Peyer's patch (tissue), 4 donors: ENCODE data around the gene PIAS4. TPM values are rescaled to one million over a fixed set of nuclear protein-coding genes. Genes with fewer than 3 reads are reported as not detected.
"Not testable (repeated sequence)": the region's sequence is repeated elsewhere in the genome, so short reads cannot be mapped to it uniquely, and the experiment has no call there.

ENCODE experiments used
- DNase-seq, 3 donors: peaks; one replicate each; pipeline ENCODE4 v3.0.0-alpha.2; 2017 to 2019
- H3K27ac ChIP-seq, 4 donors: fragments of 200-600 bp; sonication (generic); one replicate each; pipeline ENCODE4 v1.5.1; 2016 to 2019
- H3K27me3 ChIP-seq, 2 donors: fragments of 200-600 bp; sonication (generic); one replicate each; pipeline ENCODE4 v1.5.1; 2019
- H3K36me3 ChIP-seq, 3 donors: fragments of 200-600 bp; sonication (generic); one replicate each; pipeline ENCODE4 v1.5.1; 2016 to 2019
- H3K4me1 ChIP-seq, 4 donors: fragments of 200-600 bp; sonication (generic); one replicate each; pipeline ENCODE4 v1.5.1; 2016 to 2019
- H3K4me3 ChIP-seq, 4 donors: fragments of 200-600 bp; sonication (generic); 1 replicate in 3 of 4; 2 replicates in 1 of 4; pipeline ENCODE4 v1.5.1; 2016 to 2019; ENCODE audit warnings: mild to moderate bottlenecking in 1 of 4
- H3K9me3 ChIP-seq, 4 donors: fragments of 200-600 bp; sonication (generic); one replicate each; pipeline ENCODE4 v1.5.1; 2016 to 2019; ENCODE audit warnings: mild to moderate bottlenecking in 1 of 4
- CTCF ChIP-seq, 6 experiments: fragments of 450-650 bp in 4 of 6; fragments of 200-600 bp in 2 of 6; sonication (generic) in 1 of 6; IDR thresholded peaks; one replicate each; pipeline ENCODE4 v1.5.1; 2017 to 2019; ENCODE audit warnings: antibody characterized with exemption in 6 of 6, mild to moderate bottlenecking in 3 of 6, moderate library complexity in 1 of 6
- POLR2A ChIP-seq, 2 donors: fragments of 450-650 bp; IDR thresholded peaks; one replicate each; pipeline ENCODE4 v1.5.1; 2017; ENCODE audit warnings: antibody characterized with exemption in 2 of 2, mild to moderate bottlenecking in 2 of 2, moderate library complexity in 2 of 2
- total RNA-seq, 4 donors: library from RNA; depleted of rRNA; stranded (reverse); fragments of >200 nt; gene quantifications; one replicate each; pipeline ENCODE4 v1.1.0, GENCODE V29; 2016

PIAS4 gene
- total RNA-seq, 4 donors from 2014 or later = 15.9 to 47.9 (median 24.2) TPM

DNA sequence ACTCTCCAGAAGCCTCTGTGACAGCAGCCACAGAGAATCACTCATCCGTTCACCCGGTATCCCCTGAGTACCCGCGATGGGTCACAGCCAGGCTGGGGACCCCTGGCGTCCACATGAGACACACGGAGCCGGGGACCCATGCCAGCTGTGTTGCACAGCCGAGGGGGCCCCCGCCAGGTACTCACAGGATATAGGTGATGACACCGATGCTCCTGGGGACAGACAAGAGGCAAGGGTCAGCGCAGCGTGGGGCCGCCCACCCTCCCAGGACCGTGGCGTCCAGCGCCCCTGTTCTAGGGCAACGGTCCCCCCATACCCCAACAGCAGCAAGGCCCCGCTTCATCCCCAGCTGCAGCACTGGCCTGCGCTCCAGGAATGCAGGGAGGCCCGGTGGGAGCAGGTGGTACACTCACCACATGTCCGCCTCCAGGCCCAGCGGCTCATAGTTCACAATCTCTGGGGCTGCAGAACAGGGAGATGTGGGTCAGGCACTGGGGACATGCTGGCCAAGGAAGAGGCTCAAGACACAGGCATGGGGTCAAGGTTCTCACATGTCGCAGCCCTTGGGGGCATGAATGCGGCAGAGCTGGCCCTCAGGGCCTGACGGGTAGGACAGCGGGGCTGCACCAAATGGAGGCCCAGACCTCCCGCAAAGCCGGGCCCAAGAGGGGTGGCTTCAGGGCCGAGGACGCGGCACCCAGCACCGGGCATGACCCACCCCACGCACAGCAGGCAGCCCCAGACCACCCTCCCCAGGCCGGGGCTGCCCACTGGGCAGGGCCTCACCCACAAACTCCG lies 43.9 kb upstream of the PIAS4 start:
- no peak overlapping the region for H3K27ac ChIP-seq
- no peak for DNase-seq

DNA sequence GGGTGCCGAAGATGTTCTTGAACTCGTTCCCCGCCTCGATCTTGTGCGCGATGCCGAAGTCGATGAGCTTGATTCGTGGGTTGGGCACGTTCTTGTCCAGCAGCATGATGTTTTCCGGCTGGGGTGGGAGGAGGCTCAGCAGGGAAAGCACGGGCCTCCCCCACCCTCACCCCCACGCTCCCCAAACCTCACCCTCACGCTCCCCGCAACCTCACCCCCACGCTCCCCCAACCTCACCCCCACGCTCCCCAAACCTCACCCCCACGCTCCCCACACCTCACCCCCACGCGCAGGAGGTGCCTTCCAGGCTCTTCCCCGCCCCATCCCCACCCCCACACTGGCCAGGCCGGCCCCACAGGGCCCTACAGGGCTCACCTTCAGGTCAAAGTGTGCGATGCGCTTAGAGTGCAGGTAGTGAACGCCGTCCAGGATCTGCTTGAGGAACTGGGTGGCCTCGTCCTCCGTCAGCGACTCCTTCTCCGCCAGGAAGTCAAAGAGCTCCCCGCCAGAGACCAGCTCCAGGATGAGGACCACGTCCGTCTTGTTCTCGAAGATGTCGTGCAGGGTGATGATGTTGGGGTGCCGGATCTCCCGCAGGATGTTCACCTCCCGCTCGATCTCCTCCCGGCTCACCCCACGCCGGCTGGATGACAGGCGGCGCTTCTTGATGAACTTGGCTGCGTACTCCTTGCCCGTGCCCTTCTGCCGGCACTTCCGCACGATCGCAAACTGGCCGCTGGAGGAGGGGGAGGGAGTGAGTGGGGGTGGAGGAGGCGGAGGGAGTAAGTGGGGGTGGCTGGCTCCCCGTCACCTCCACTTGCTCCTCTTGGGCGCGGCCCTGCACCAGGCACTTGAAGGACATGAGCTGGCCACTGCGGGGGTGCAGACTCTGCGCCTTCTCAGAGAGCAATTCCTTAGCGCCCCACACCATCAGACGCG lies 43.0 kb upstream of the PIAS4 start:
- H3K27ac ChIP-seq = no peak overlapping the region
- no peaks in the 10 kb centered on the region for H3K27me3 ChIP-seq
- peaks cover 0 to 43% (median 3%) of the 10 kb centered on the region in 4 donors for H3K4me1 ChIP-seq
- no peak for DNase-seq
- peaks cover 0 to 73% (median 0%) of the 10 kb centered on the region in 3 donors for H3K36me3 ChIP-seq
- no peak for TF ChIP-seq CTCF (IDR thresholded peaks at IDR 0.05)
- TF ChIP-seq POLR2A (IDR thresholded peaks at IDR 0.05) = no peak
- H3K4me3 ChIP-seq = no peak overlapping the region
- no peaks in the 10 kb centered on the region for H3K9me3 ChIP-seq

More for the DNA sequence above, 43.9 kb upstream of the PIAS4 start:
- Histone ChIP-seq H3K4me1 (peaks cover 0 to 35% (median 0%) of the 10 kb centered on the region in 4 donors), H3K4me3 (no peak overlapping the region), H3K36me3 (peaks cover 0 to 77% (median 0%) of the 10 kb centered on the region in 3 donors), H3K9me3 (no peaks in the 10 kb centered on the region), H3K27me3 (no peaks in the 10 kb centered on the region)
- no peak for TF ChIP-seq CTCF (IDR thresholded peaks at IDR 0.05)
- TF ChIP-seq POLR2A (IDR thresholded peaks at IDR 0.05) = no peak

DNA sequence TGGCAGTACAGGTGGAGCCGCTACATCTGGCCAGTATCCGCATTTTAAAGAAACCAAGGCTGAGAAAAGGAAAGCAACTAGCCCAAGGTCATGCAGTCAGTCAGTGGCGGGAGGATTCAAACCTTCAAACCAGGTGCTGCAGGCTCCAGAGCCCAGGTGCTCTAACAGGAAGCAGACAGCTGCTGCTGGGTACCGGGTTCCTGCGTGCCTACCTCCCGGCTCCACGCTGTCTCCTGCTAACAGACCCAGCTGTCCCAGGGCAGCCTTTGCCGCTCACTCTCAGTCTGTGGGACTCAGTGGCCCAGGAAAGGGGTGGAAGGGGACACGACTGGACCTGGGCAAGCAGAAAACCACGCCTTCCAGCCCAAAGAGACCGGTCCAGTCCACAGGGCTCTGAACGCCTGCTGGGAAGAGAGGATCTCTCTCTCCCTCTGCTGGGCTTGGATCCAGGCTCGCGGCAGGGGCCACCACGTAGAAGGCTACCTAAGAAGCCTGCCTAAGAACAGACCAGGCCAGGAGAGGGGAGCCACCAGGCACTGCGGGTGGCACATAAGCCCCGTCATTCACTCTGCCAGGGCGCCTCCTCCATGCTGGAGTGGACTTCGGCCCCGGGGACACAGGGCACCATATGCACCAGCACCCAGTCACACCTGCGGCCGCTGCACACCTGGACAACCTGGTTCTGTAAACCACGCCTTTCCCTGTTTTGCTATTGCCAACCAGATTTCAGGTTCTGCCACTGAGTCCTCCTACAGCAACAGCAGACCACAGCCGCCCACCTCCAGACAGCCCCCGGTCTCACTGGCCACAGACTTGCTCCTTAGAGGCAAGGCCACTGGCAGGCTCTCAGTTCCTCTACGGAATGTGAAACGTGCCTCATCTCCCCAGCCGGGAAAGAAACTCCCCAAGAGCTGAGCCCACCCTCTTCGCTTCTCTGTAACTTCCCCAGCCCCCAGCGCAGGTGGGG lies 41.2 kb upstream of the PIAS4 start:
- Histone ChIP-seq H3K36me3 (peaks cover 0 to 54% (median 0%) of the 10 kb centered on the region in 3 donors), H3K4me1 (peaks cover 0 to 50% (median 8%) of the 10 kb centered on the region in 4 donors), H3K27me3 (no peaks in the 10 kb centered on the region), H3K9me3 (no peaks in the 10 kb centered on the region), H3K4me3 (peak overlapping the region in 2 of 4 donors; percentile 37 to 39), H3K27ac (peak overlapping the region; percentile 59 to 99 (median 92))
- peak in 2 of 3 donors; percentile 93 to 94 for DNase-seq
- no peak for TF ChIP-seq CTCF (IDR thresholded peaks at IDR 0.05)
- peak; percentile 19 to 48 for TF ChIP-seq POLR2A (IDR thresholded peaks at IDR 0.05)

DNA sequence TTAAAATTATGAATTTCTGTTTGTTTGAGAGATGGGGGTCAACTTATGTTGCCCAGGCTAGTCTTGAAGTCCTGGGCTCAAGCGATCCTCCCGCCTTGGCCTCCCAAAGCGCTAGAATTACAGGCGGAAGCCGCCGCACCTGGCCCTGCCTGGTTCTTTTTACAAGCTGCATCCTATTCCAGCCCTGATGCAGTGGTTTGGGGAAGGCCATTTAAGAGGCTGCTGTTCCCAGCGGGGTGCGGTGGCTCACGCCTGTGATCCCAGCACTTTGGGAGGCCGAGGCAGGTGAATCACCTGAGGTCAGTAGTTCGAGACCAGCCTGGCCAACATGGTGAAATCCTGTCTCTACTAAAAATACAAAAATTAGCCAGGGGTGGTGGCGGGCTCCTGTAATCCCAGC lies 39.6 kb upstream of the PIAS4 start:
- H3K27me3 ChIP-seq, H3K9me3 ChIP-seq, DNase-seq: not testable (repeated sequence)
- Histone ChIP-seq H3K4me1 (peaks cover 0 to 55% (median 12%) of the 10 kb centered on the region in 4 donors), H3K36me3 (peaks cover 0 to 38% (median 0%) of the 10 kb centered on the region in 3 donors), H3K4me3 (peak overlapping the region in 1 of 4 donors; percentile 6), H3K27ac (peak overlapping the region; percentile 59 to 99 (median 96))

DNA sequence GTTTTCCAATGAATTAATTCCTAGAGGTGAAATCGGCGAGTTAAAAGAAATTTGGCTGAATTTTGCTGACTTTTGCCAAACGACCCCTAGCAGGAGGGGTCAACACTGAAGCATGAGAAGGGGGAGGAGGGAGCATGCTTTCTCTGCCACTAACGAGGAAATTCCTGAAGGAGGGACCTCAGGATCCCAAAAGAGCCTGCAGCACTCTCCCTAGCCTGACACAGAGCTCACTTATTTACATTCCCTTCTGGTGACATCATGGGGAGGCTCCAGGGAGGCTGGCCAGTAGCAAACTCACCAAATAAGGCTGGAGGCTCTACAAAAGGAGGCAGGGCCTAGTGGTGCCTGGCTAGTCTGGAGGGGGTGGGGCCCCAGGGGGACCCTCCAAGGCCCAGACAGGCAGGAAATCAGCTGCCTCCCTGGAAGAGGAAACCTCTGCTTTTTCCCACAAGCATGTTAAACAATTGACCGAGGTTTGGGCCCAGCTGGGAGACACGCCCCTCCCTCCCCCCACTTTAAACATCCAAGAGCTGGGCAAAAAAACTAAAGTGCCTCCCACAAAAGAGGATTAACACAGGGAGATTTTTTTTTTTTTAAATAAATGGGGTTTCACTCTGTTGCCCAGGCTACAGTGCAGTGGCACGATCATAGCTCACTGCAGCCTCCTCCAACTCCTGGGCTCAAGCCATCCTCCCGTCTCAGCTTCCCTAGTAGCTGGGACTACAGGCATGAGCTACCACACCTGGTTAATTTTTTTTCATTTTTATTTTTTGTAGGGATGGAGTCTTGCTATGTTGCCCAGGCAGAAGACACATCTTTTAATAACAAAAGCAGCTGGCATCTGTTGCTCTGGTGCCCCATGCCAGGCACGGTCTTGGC lies 38.7 kb upstream of the PIAS4 start:
- DNase-seq = peak in 2 of 3 donors; percentile 64 to 84
- H3K27me3 ChIP-seq = no peaks in the 10 kb centered on the region
- peaks cover 0 to 55% (median 12%) of the 10 kb centered on the region in 4 donors for H3K4me1 ChIP-seq
- no peaks in the 10 kb centered on the region for H3K9me3 ChIP-seq
- TF ChIP-seq POLR2A (IDR thresholded peaks at IDR 0.05) (no peak), CTCF (IDR thresholded peaks at IDR 0.05) (no peak)
- H3K27ac ChIP-seq = peak overlapping the region; percentile 95 to 99 (median 96)
- H3K36me3 ChIP-seq = peaks cover 0 to 30% (median 0%) of the 10 kb centered on the region in 3 donors
- H3K4me3 ChIP-seq = peak overlapping the region in 2 of 4 donors; percentile 98
